Measurements from ENCODE around the gene MORN3. TPM values are rescaled to one million over a fixed set of nuclear protein-coding genes. Genes with fewer than 3 reads are reported as not detected.

MORN3 gene
- total and polyA plus RNA-seq, 2 of the 4 experiments (the other 2 are of a cell fraction), result 0.18 to 0.22 TPM

- ChIA-PET POLR2A (ENCODE audit: unreplicated experiment) (interaction anchor here (0.5 to 0.6 kb wide), 2 partner anchors 39 to 73 kb away, joined by 3 read pairs; no protein-coding TSS in a partner anchor), CTCF (interaction anchor here (2.3 kb wide), 1 partner anchor 93 kb away, joined by 6 read pairs; no protein-coding TSS in a partner anchor)
- Histone ChIP-seq H2BK5ac (ENCODE audit: low read depth, low read length, poor library complexity, severe bottlenecking) (no peak overlapping the region), H4K91ac (ENCODE audit: insufficient read depth, low read depth, low read length) (no peak overlapping the region), H3K79me1 (ENCODE audit: low read depth in 1 of 2, low read length in 2 of 2) (no peaks in the 10 kb centered on the region), H4K8ac (ENCODE audit: low read depth in 2 of 2, low read length in 2 of 2) (no peak overlapping the region), H3K18ac (ENCODE audit: low read depth, low read length) (no peak overlapping the region), H3K9me1 (ENCODE audit: insufficient read depth, low read length) (no peaks in the 10 kb centered on the region), H2AFZ (replicated peaks; ENCODE audit: low read length, poor library complexity) (no peak overlapping the region), H3K27me3 (ENCODE audit: control insufficient read depth, insufficient read depth, low read length) (no peaks in the 10 kb centered on the region; the same call in 1 of the 2 replicates), H3K4me1 (ENCODE audit: control insufficient read depth, insufficient read depth, low read length) (no peaks in the 10 kb centered on the region), H3K23ac (ENCODE audit: low read depth, low read length) (no peak overlapping the region), H3K56ac (ENCODE audit: extremely low read depth, insufficient read depth, low read length) (no peak overlapping the region), H3K4me2 (ENCODE audit: low read depth, low read length) (no peak overlapping the region), H3K9me3 (ENCODE audit: control insufficient read depth, insufficient read depth, low read length) (peaks cover 2% of the 10 kb centered on the region; the same call in 1 of the 2 replicates), H3K4me3 (ENCODE audit: insufficient read depth, low read depth, low read length) (no peak overlapping the region), H4K5ac (ENCODE audit: low read depth, low read length) (no peak overlapping the region), H2AK5ac (ENCODE audit: low read depth, low read length) (no peak overlapping the region), H3K36me3 (ENCODE audit: control insufficient read depth, insufficient read depth, low read length) (no peaks in the 10 kb centered on the region), H3K27ac (ENCODE audit: insufficient read depth, low read length) (no peak overlapping the region), H2AK9ac (replicated peaks; ENCODE audit: low read depth, low read length, poor library complexity) (no peak overlapping the region), H4K20me1 (ENCODE audit: insufficient read depth, low read length) (no peaks in the 10 kb centered on the region), H3K4ac (ENCODE audit: low read depth, low read length) (no peak overlapping the region), H2BK15ac (ENCODE audit: low read depth, low read length) (no peak overlapping the region), H2BK120ac (ENCODE audit: low read depth, low read length) (no peak overlapping the region), H3K14ac (replicated peaks; ENCODE audit: low read depth, low read length) (no peak overlapping the region), H3K9ac (ENCODE audit: low read depth, low read length) (no peak overlapping the region), H2BK20ac (ENCODE audit: low read depth, low read length) (no peak overlapping the region)
- TF ChIP-seq CEBPB (IDR thresholded peaks at IDR 0.05; ENCODE audit: low read depth, low read length) (no peak), MXI1 (IDR thresholded peaks at IDR 0.05; ENCODE audit: borderline replicate concordance, low read depth, low read length) (no peak), CHD1 (IDR thresholded peaks at IDR 0.05; ENCODE audit: low read depth, low read length) (no peak), RCOR1 (IDR thresholded peaks at IDR 0.05; ENCODE audit: insufficient replicate concordance, low read length) (no peak), RFX5 (IDR thresholded peaks at IDR 0.05; ENCODE audit: low read depth, low read length) (no peak), ELK1 (IDR thresholded peaks at IDR 0.05; ENCODE audit: borderline replicate concordance, low read depth, low read length) (no peak), RAD21 (IDR thresholded peaks at IDR 0.05; ENCODE audit: low read length) (no peak), USF2 (IDR thresholded peaks at IDR 0.05; ENCODE audit: low read depth, low read length) (no peak), POLR2A (IDR thresholded peaks at IDR 0.05; ENCODE audit: low read depth, low read length) (no peak), MAFK (IDR thresholded peaks at IDR 0.05; ENCODE audit: low read depth, low read length) (no peak), MAZ (IDR thresholded peaks at IDR 0.05; ENCODE audit: borderline replicate concordance, low read depth, low read length) (no peak), CTCF (conservative IDR thresholded peaks at IDR 0.05; ENCODE audit: low read depth, low read length) (no peak), FOS (IDR thresholded peaks at IDR 0.05; ENCODE audit: low read depth, low read length) (no peak), BHLHE40 (IDR thresholded peaks at IDR 0.05; ENCODE audit: low read depth, low read length) (no peak), SMC3 (IDR thresholded peaks at IDR 0.05; ENCODE audit: low read depth, low read length) (no peak), NFE2L2 (IDR thresholded peaks at IDR 0.05; ENCODE audit: low read depth, low read length) (no peak)
- dilution Hi-C loops (cut with HindIII; ENCODE audit: low sequenced_read_pairs, unreplicated experiment) (no loop called here), in situ Hi-C loops (cut with MboI; ENCODE audit: low sequenced_read_pairs) (no loop called here), intact Hi-C loops (cut with micrococcal nuclease) (no loop called here)
- DNase-seq, result no peak
- no CpG with 5 or more reads among the region's 3 CpGs for WGBS, 2 experiments (ENCODE audit: extremely low coverage in 2 of 2, insufficient read length in 1 of 2)
- ATAC-seq (ENCODE audit: low read depth), result no peak
- BruUV-seq (replicated peaks), result no TSS peak
Observed at GRCh38 chr12:121701667-121702277, 32.3 kb upstream of the MORN3 start.

Data from IMR-90 (cell line).